HepG2 (cell line): ENCODE measurements around the gene MEX3D. TPM values are rescaled to one million over a fixed set of nuclear protein-coding genes. Genes with fewer than 3 reads are reported as not detected.

ENCODE experiments used
- ATAC-seq: fragments of 200-7000 bp; cut with Tn5 transposase; 3 replicates; pipeline ENCODE4 v1.9.1; 2020; ENCODE audit warnings: mild to moderate bottlenecking, moderate library complexity
- BruUV-seq: library from RNA; stranded (reverse); fragments of 400-500 nt; replicated peaks from 2 replicates; lab custom pipeline; 2021; lab: Mats Ljungman, UMichigan
- CTCF ChIA-PET: fragments of 300-600 bp; formaldehyde crosslinking; extraction: SDS; loops from one replicate; lab custom pipeline; 2021; ENCODE audit warnings: low total read pairs, inconsistent platforms, low intra/inter-chr PET ratio; lab: Yijun Ruan, JAX
- POLR2A ChIA-PET: fragments of 350-600 bp; sonication (Branson Sonifier 250); formaldehyde crosslinking; loops from one replicate; lab custom pipeline; 2020; ENCODE audit warnings: antibody characterized with exemption, inconsistent platforms; lab: Yijun Ruan, JAX
- DNase-seq: peaks from one replicate; pipeline ENCODE4 v3.0.0-alpha.2; 2015; ENCODE audit warnings: low spot score
- FAIRE-seq: peaks from 3 replicates; lab custom pipeline; 2011; peaks lifted over from hg19 to GRCh38; lab: Jason Lieb, UNC
- H2AFZ ChIP-seq: one replicate; pipeline ENCODE4 v1.6.1; 2011; ENCODE audit warnings: low read length, inconsistent platforms
- H3K27ac ChIP-seq: fragments of 300-600 bp; 3 replicates; pipeline ENCODE4 v1.8.0; 2011; ENCODE audit warnings: mixed run types, mild to moderate bottlenecking, mixed read lengths, low read length, inconsistent platforms; ENCODE audit not compliant: insufficient read depth; ENCODE audit errors: extremely low read length
- H3K27me3 ChIP-seq, 2 experiments: fragments of 200-600 bp in 1 of 2; 2 replicates in 1 of 2; 3 replicates in 1 of 2; pipeline versions ENCODE4 v1.6.0 to v1.8.0; 2011; ENCODE audit warnings: low read length in 2 of 2, mild to moderate bottlenecking in 2 of 2, moderate library complexity in 2 of 2, inconsistent platforms in 1 of 2; ENCODE audit not compliant: insufficient read depth in 2 of 2, control insufficient read depth in 1 of 2
- H3K36me3 ChIP-seq, 2 experiments: fragments of 200-600 bp in 1 of 2; replicated peaks in 1 of 2; 2 replicates in 1 of 2; 3 replicates in 1 of 2; pipeline versions ENCODE4 v1.5.1 to v1.8.0; 2011; ENCODE audit warnings: low read length in 2 of 2, inconsistent platforms in 1 of 2; ENCODE audit not compliant: insufficient read depth in 2 of 2, control insufficient read depth in 1 of 2
- H3K4me1 ChIP-seq: 2 replicates; pipeline ENCODE4 v1.5.1; 2012; ENCODE audit warnings: low read length, inconsistent platforms; ENCODE audit not compliant: insufficient read depth
- H3K4me2 ChIP-seq: 2 replicates; pipeline ENCODE4 v1.6.0; 2011; ENCODE audit warnings: low read depth, low read length, inconsistent platforms
- H3K4me3 ChIP-seq, 3 experiments: fragments of 200-600 bp in 1 of 3; sonication (generic), shearing (Covaris generic) in 1 of 3; replicated peaks in 1 of 3; 2 replicates each; pipeline ENCODE4 v1.5.1; 2011 to 2016; ENCODE audit warnings: low read length in 3 of 3, inconsistent platforms in 2 of 3, low read depth in 2 of 3, mild to moderate bottlenecking in 2 of 3, control low read depth in 1 of 3, mixed read lengths in 1 of 3; ENCODE audit not compliant: insufficient read depth in 1 of 3
- H3K79me2 ChIP-seq: one replicate; pipeline ENCODE4 v1.6.1; 2011; ENCODE audit warnings: low read length, inconsistent platforms; ENCODE audit not compliant: insufficient read depth
- H3K9ac ChIP-seq: 2 replicates; pipeline ENCODE4 v1.6.0; 2011; ENCODE audit warnings: mild to moderate bottlenecking, low read depth, low read length, inconsistent platforms; ENCODE audit not compliant: insufficient read depth
- H3K9me3 ChIP-seq: 2 replicates; pipeline ENCODE4 v1.5.1; 2012; ENCODE audit warnings: mild to moderate bottlenecking, low read length
- H4K20me1 ChIP-seq: 2 replicates; pipeline ENCODE4 v1.6.0; 2011; ENCODE audit warnings: inconsistent platforms, mild to moderate bottlenecking, low read length, moderate library complexity; ENCODE audit not compliant: insufficient read depth
- HNRNPLL ChIP-seq: fragments of 200-400 bp; formaldehyde crosslinking; IDR thresholded peaks from 2 replicates; pipeline ENCODE4 v1.6.1; 2017; ENCODE audit warnings: mild to moderate bottlenecking, low read depth, low read length; ENCODE audit not compliant: poor library complexity, severe bottlenecking
- NCOA2 ChIP-seq: sonication (generic); formaldehyde crosslinking; IDR thresholded peaks from 2 replicates; pipeline ENCODE4 v1.8.0; 2022; ENCODE audit warnings: inconsistent platforms
- NONO ChIP-seq, 2 experiments: fragments of 450-650 bp in 1 of 2; sonication (generic) in 1 of 2; formaldehyde crosslinking in 1 of 2; IDR thresholded peaks in 1 of 2; conservative IDR thresholded peaks in 1 of 2; 2 replicates each; pipeline versions ENCODE4 v1.6.1 to v1.8.0; 2017 to 2022; ENCODE audit warnings: mild to moderate bottlenecking in 1 of 2, missing genetic modification reagents in 1 of 2, moderate library complexity in 1 of 2
- PCBP1 ChIP-seq: fragments of 200-400 bp; formaldehyde crosslinking; IDR thresholded peaks from 2 replicates; pipeline ENCODE4 v1.6.1; 2017; ENCODE audit warnings: mild to moderate bottlenecking, low read depth, low read length, borderline replicate concordance
- STAT5B ChIP-seq: sonication (generic); formaldehyde crosslinking; IDR thresholded peaks from 2 replicates; pipeline ENCODE4 v1.4.0; 2020; ENCODE audit warnings: missing genetic modification reagents
- TBX2 ChIP-seq: sonication (generic); formaldehyde crosslinking; IDR thresholded peaks from 2 replicates; pipeline ENCODE4 v1.5.0; 2020; ENCODE audit warnings: missing genetic modification reagents, mild to moderate bottlenecking, borderline replicate concordance
- ZBTB3 ChIP-seq: sonication (generic); formaldehyde crosslinking; IDR thresholded peaks from 2 replicates; pipeline ENCODE4 v1.4.0; 2020; ENCODE audit warnings: low read depth, mild to moderate bottlenecking, moderate library complexity, missing genetic modification reagents, borderline replicate concordance
- ZC3H4 ChIP-seq: sonication (generic); formaldehyde crosslinking; IDR thresholded peaks from 2 replicates; pipeline ENCODE4 v1.4.0; 2020; ENCODE audit warnings: missing genetic modification reagents, borderline replicate concordance
- ZNF253 ChIP-seq: sonication (generic); formaldehyde crosslinking; IDR thresholded peaks from 2 replicates; pipeline ENCODE4 v1.8.0; 2022; ENCODE audit warnings: mild to moderate bottlenecking, missing genetic modification reagents, borderline replicate concordance
- ZNF441 ChIP-seq: sonication (generic); formaldehyde crosslinking; IDR thresholded peaks from 2 replicates; pipeline ENCODE4 v1.7.0; 2021; ENCODE audit warnings: missing genetic modification reagents, borderline replicate concordance
- WGBS: methylation state at CpG from one replicate; pipeline ENCODE4 v1.1.6; 2017; ENCODE audit warnings: low lambda C conversion rate; 5-methylcytosine and 5-hydroxymethylcytosine counted together
- in situ Hi-C: cut with HindIII; loops from 2 replicates; pipeline ENCODE4 v1.10.0; 2017; ENCODE audit warnings: low pct_unique_long_range_greater_than_20kb; ENCODE audit not compliant: extremely low pct_ligation_motif_present
- intact Hi-C: fragments of 100-400 bp; cut with micrococcal nuclease; formaldehyde crosslinking; loops from one replicate; pipeline ENCODE4 v1.10.0; 2022; ENCODE audit not compliant: unreplicated experiment
- polyA plus RNA-seq, 8 experiments: library from polyadenylated mRNA; depleted of rRNA in 3 of 8; stranded (reverse) in 7 of 8; unstranded in 1 of 8; fragments of >200 nt; fragmentation: Illumina TruSeq in 4 of 8; extraction: Trizol in 4 of 8; gene quantifications; 2 replicates each; pipeline versions ENCODE4 v1.2.1 to v1.2.3, GENCODE V29; 2011 to 2016; ENCODE audit warnings: low read depth in 4 of 8, missing spikeins in 1 of 8, mixed read lengths in 1 of 8; ENCODE audit not compliant: insufficient read depth in 1 of 8
- total RNA-seq, 5 experiments: library from RNA; depleted of rRNA; stranded (reverse); fragments of >200 nt; fragmentation: Illumina TruSeq; extraction: Trizol; gene quantifications; 2 replicates each; pipeline ENCODE4 v1.2.3, GENCODE V29; 2016; ENCODE audit warnings: low read depth in 1 of 5
- TF ChIP-seq, protein P1 (sequence below): sonication (generic); formaldehyde crosslinking; IDR thresholded peaks from 2 replicates; pipeline ENCODE4 v1.4.0; 2020; ENCODE audit warnings: missing genetic modification reagents, mild to moderate bottlenecking, borderline replicate concordance
- TF ChIP-seq, protein P2 (sequence below): sonication (generic); formaldehyde crosslinking; IDR thresholded peaks from 2 replicates; pipeline ENCODE4 v1.4.0; 2020; ENCODE audit warnings: low read depth, missing genetic modification reagents
- TF ChIP-seq, protein P3 (sequence below): sonication (generic); formaldehyde crosslinking; conservative IDR thresholded peaks from 2 replicates; pipeline ENCODE4 v1.4.0; 2020; ENCODE audit warnings: mild to moderate bottlenecking, missing genetic modification reagents, moderate library complexity

MEX3D gene
- total and polyA plus RNA-seq, 2 of the 13 experiments (the other 11 are each of a cell fraction or from before 2014, with no cell fraction given): 3.6 to 17.1 TPM

DNA sequence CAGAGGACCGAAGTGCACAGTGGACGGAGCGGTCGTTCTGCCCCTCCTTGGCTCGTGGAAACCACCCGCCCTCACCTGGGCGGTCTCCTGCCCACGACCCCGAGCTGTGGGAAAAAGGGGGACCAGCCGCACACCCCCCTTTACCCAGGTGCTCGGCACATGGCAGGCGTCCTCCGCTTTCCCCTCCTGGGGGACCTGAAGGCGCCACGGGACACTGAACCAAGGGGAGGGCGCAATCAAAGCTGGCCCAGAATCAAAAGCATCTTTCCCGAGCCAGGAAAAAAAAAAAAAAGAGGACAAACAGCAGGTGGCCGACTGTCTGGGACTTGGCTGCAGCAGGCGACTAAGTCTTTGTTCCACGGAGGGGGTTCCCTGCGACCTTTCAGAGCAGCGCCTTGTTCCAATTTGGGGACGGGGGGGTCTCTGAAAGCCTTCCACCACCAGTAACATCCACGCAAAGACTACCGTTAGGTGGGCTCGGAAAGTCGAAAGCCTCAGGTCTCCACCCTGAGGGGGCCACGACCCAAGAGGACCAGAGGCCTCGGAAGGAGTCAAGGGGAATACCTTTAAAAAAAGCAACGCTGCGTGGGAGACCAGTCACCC, 23.4 kb upstream of the MEX3D start:
- ATAC-seq: no peak
- H3K9me3 ChIP-seq: no peaks in the 10 kb centered on the region
- intact Hi-C loops: loop anchor here (10.0 kb wide), 1 partner anchor 47 kb away; no protein-coding TSS in a partner anchor
- no peak for DNase-seq
- H3K4me3 ChIP-seq: peak overlapping the region; percentile 72 to 90 (median 83)
- peaks cover 35% of the 10 kb centered on the region for H3K79me2 ChIP-seq
- no peaks in the 10 kb centered on the region; a peak in 1 of 5 replicates for H3K27me3 ChIP-seq
- H3K27ac ChIP-seq: peak overlapping the region; percentile 99
- H4K20me1 ChIP-seq: no peaks in the 10 kb centered on the region
- FAIRE-seq: no peak
- peak overlapping the region; percentile 100 for H3K9ac ChIP-seq
- in situ Hi-C loops: no loop called here
- H3K36me3 ChIP-seq: peaks cover 0 to 7% of the 10 kb centered on the region in 2 experiments; a peak in 2 of 5 replicates
- no peak overlapping the region for H2AFZ ChIP-seq
- TSS peak; percentile 79 for BruUV-seq
- 2% methylated on average over 16 of the region's 31 CpGs for WGBS
- peak overlapping the region; percentile 95 for H3K4me2 ChIP-seq
- CTCF ChIA-PET: no interaction called here
- POLR2A ChIA-PET: interaction anchor here (0.6 to 2.7 kb wide), 10 partner anchors 10 to 156 kb away, joined by 3 to 24 read pairs (median 4); partner anchors contain the start of genes REEP6 and UQCR11
- H3K4me1 ChIP-seq: peaks cover 55% of the 10 kb centered on the region
- TF ChIP-seq ZC3H4: peak; percentile 34; the same call in 1 of the 2 replicates
- TF ChIP-seq TBX2 (CRISPR knock-in tag): peak; percentile 25; the same call in 1 of the 2 replicates
- TF ChIP-seq, protein P1, sequence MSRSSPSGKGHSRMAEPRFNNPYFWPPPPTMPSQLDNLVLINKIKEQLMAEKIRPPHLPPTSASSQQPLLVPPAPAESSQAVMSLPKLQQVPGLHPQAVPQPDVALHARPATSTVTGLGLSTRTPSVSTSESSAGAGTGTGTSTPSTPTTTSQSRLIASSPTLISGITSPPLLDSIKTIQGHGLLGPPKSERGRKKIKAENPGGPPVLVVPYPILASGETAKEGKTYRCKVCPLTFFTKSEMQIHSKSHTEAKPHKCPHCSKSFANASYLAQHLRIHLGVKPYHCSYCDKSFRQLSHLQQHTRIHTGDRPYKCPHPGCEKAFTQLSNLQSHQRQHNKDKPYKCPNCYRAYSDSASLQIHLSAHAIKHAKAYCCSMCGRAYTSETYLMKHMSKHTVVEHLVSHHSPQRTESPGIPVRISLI (CRISPR knock-in tag): 0 out of 2 replicates have a peak, but pooled peaks have one; percentile 8
- TF ChIP-seq ZNF253 (CRISPR knock-in tag): 0 out of 2 replicates have a peak, but pooled peaks have one; percentile 37
- 0 out of 2 replicates have a peak, but pooled peaks have one; percentile 16 for TF ChIP-seq ZBTB3 (CRISPR knock-in tag)
- TF ChIP-seq NONO (IDR thresholded peaks at IDR 0.05): no peak
- TF ChIP-seq NONO (CRISPR knock-in tag; conservative IDR thresholded peaks at IDR 0.05): 0 out of 2 replicates have a peak, but pooled peaks have one; percentile 15
- 0 out of 2 replicates have a peak, but pooled peaks have one; percentile 23 for TF ChIP-seq PCBP1
- TF ChIP-seq NCOA2 (CRISPR knock-in tag): 0 out of 2 replicates have a peak, but pooled peaks have one; percentile 9
- TF ChIP-seq, protein P2, sequence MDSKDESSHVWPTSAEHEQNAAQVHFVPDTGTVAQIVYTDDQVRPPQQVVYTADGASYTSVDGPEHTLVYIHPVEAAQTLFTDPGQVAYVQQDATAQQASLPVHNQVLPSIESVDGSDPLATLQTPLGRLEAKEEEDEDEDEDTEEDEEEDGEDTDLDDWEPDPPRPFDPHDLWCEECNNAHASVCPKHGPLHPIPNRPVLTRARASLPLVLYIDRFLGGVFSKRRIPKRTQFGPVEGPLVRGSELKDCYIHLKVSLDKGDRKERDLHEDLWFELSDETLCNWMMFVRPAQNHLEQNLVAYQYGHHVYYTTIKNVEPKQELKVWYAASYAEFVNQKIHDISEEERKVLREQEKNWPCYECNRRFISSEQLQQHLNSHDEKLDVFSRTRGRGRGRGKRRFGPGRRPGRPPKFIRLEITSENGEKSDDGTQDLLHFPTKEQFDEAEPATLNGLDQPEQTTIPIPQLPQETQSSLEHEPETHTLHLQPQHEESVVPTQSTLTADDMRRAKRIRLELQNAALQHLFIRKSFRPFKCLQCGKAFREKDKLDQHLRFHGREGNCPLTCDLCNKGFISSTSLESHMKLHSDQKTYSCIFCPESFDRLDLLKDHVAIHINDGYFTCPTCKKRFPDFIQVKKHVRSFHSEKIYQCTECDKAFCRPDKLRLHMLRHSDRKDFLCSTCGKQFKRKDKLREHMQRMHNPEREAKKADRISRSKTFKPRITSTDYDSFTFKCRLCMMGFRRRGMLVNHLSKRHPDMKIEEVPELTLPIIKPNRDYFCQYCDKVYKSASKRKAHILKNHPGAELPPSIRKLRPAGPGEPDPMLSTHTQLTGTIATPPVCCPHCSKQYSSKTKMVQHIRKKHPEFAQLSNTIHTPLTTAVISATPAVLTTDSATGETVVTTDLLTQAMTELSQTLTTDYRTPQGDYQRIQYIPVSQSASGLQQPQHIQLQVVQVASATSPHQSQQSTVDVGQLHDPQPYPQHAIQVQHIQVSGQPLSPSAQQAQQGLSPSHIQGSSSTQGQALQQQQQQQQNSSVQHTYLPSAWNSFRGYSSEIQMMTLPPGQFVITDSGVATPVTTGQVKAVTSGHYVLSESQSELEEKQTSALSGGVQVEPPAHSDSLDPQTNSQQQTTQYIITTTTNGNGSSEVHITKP (CRISPR knock-in tag): no peak
- no peak for TF ChIP-seq STAT5B (CRISPR knock-in tag)
- TF ChIP-seq HNRNPLL: no peak
- TF ChIP-seq, protein P3, sequence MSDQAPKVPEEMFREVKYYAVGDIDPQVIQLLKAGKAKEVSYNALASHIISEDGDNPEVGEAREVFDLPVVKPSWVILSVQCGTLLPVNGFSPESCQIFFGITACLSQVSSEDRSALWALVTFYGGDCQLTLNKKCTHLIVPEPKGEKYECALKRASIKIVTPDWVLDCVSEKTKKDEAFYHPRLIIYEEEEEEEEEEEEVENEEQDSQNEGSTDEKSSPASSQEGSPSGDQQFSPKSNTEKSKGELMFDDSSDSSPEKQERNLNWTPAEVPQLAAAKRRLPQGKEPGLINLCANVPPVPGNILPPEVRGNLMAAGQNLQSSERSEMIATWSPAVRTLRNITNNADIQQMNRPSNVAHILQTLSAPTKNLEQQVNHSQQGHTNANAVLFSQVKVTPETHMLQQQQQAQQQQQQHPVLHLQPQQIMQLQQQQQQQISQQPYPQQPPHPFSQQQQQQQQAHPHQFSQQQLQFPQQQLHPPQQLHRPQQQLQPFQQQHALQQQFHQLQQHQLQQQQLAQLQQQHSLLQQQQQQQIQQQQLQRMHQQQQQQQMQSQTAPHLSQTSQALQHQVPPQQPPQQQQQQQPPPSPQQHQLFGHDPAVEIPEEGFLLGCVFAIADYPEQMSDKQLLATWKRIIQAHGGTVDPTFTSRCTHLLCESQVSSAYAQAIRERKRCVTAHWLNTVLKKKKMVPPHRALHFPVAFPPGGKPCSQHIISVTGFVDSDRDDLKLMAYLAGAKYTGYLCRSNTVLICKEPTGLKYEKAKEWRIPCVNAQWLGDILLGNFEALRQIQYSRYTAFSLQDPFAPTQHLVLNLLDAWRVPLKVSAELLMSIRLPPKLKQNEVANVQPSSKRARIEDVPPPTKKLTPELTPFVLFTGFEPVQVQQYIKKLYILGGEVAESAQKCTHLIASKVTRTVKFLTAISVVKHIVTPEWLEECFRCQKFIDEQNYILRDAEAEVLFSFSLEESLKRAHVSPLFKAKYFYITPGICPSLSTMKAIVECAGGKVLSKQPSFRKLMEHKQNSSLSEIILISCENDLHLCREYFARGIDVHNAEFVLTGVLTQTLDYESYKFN (CRISPR knock-in tag): 0 out of 2 replicates have a peak, but pooled peaks have one; percentile 18
- TF ChIP-seq ZNF441 (CRISPR knock-in tag): 0 out of 2 replicates have a peak, but pooled peaks have one; percentile 27
